Right cardiac atrium (tissue), 5 donors: Measurements from ENCODE around the gene INPP1. TPM values are rescaled to one million over a fixed set of nuclear protein-coding genes. Genes with fewer than 3 reads are reported as not detected.

Source experiments
- ATAC-seq, 2 donors: fragments of 200-7000 bp; cut with Tn5 transposase; one replicate each; pipeline versions ENCODE4 v1.8.0 to v1.9.1; 2020; ENCODE audit warnings: moderate library complexity in 2 of 2, mild to moderate bottlenecking in 1 of 2
- DNase-seq, 3 donors: peaks; one replicate each; pipeline ENCODE4 v3.0.0-alpha.2; 2020
- H3K27ac ChIP-seq: one replicate; pipeline ENCODE4 v1.5.1; 2013; ENCODE audit warnings: mild to moderate bottlenecking, low read length, control low read depth, moderate library complexity
- H3K27me3 ChIP-seq: one replicate; pipeline ENCODE4 v1.6.1; 2013; ENCODE audit not compliant: control insufficient read depth, insufficient read depth
- H3K4me1 ChIP-seq: one replicate; pipeline ENCODE4 v1.6.1; 2013; ENCODE audit warnings: low read length; ENCODE audit not compliant: control insufficient read depth, insufficient read depth
- H3K4me3 ChIP-seq: one replicate; pipeline ENCODE4 v1.5.1; 2013; ENCODE audit warnings: low read length, control low read depth
- H3K9me3 ChIP-seq: one replicate; pipeline ENCODE4 v1.6.1; 2013; ENCODE audit warnings: low read length; ENCODE audit not compliant: control insufficient read depth
- WGBS: extraction: QIAGEN DNeasy Blood & Tissue Kit; methylation state at CpG from one replicate; pipeline ENCODE4 v1.1.7; 2013; 5-methylcytosine and 5-hydroxymethylcytosine counted together
- intact Hi-C, 4 donors: fragments of 100-400 bp; cut with DNase I; formaldehyde crosslinking; loops; one replicate each; pipeline versions ENCODE4 v1.11.0 to v1.14.0; 2022 to 2023
- polyA plus RNA-seq: library from polyadenylated mRNA; stranded (reverse); fragments of 200-250 nt; gene quantifications from one replicate; pipeline ENCODE4 v1.2.3, GENCODE V29; 2013
- total RNA-seq, 4 donors: library from RNA; stranded (reverse); fragmentation: NEBNext Ultra II Directional; extraction: Animal tissue kit (Norgen Biotek cat#: 25700); gene quantifications; one replicate each; pipeline ENCODE4 v1.2.1, GENCODE V29; 2021
- donor health status: healthy with polysubstance abuse.
- donor health status: DM: no; HTN: yes; CAD: no.
- donor health status: DM: no; HTN: no; CAD: no.
- donor health status: DM: no; HTN: yes; CAD: no; lungs with severe emphysema.
- donor health status: DM: yes; HTN: yes; CAD: no.

INPP1 gene
- total and polyA plus RNA-seq, 5 donors, result 35.7 to 46.3 (median 42.3) TPM

- no peaks in the 10 kb centered on the region for H3K4me1 ChIP-seq
- intact Hi-C loops, result loop anchor here in 2 of 4 donors (10.0 kb wide), 1 partner anchor 96 kb away; no protein-coding TSS in a partner anchor
- ATAC-seq (peak; percentile 56 to 63), DNase-seq (peak; percentile 49 to 82 (median 77))
- H3K27me3 ChIP-seq, result no peaks in the 10 kb centered on the region
- peak overlapping the region; percentile 92 for H3K4me3 ChIP-seq
- WGBS, result 1% methylated on average over 54 of the region's 54 CpGs
- H3K27ac ChIP-seq, result peak overlapping the region; percentile 58
- no peaks in the 10 kb centered on the region for H3K9me3 ChIP-seq
Observed at GRCh38 chr2:190408538-190409271, 65.3 kb downstream of the INPP1 start.

DNA sequence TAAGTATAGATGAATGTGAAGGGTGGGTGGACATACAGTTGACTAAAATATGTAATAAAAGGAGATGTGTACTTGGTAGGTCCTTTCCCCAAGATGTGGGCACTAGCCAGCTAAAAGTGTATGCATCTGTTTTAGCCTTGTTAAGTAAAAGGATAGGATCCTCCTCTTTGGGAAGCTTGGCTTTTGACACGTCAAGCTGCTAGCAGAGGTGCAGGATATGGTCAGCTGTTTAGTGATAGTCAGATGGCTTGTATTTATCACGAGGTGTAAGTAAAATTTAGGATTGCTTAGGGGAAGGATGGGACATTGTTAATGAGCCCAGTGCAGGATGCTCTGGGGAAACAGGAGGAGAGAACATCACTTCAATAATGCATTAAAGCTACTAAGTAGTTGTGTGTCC is 66.2 kb downstream of the INPP1 start:
- ATAC-seq (no peak), DNase-seq (no peak)
- no peak overlapping the region for H3K27ac ChIP-seq
- no peaks in the 10 kb centered on the region for H3K9me3 ChIP-seq
- peak overlapping the region; percentile 92 for H3K4me3 ChIP-seq
- WGBS, result 30% methylated on average over 2 of the region's 2 CpGs
- no peaks in the 10 kb centered on the region for H3K4me1 ChIP-seq
- H3K27me3 ChIP-seq, result no peaks in the 10 kb centered on the region
- intact Hi-C loops, result loop anchor here in 3 of 4 donors (10.0 kb wide), 2 partner anchors 55 to 95 kb away; no protein-coding TSS in a partner anchor

DNA sequence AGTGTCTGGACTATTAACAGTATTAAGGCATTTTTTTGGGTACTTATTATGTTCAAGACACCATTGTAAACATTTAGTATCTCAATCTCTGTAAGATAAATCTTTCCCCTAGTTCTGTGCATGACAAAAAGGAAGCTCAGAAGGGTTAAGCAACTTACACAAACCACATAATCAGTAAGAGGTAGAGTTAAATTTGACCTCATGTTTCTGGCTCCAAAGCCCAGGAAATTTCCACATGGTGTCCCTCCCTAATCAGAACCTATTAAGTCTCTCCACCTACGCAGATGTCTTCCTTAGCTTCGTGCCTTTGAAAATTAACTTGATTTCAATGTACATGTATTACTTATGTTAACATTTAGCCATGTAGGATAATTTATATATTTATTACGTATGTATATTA is 66.8 kb downstream of the INPP1 start:
- WGBS, result 70% methylated on average over 3 of the region's 3 CpGs
- intact Hi-C loops, result loop anchor here in 1 of 4 donors (10.0 kb wide), 1 partner anchor 55 kb away; no protein-coding TSS in a partner anchor
- no peaks in the 10 kb centered on the region for H3K27me3 ChIP-seq
- no peak for ATAC-seq
- no peak for DNase-seq
- no peaks in the 10 kb centered on the region for H3K9me3 ChIP-seq
- no peaks in the 10 kb centered on the region for H3K4me1 ChIP-seq
- H3K4me3 ChIP-seq, result no peak overlapping the region
- H3K27ac ChIP-seq, result no peak overlapping the region

DNA sequence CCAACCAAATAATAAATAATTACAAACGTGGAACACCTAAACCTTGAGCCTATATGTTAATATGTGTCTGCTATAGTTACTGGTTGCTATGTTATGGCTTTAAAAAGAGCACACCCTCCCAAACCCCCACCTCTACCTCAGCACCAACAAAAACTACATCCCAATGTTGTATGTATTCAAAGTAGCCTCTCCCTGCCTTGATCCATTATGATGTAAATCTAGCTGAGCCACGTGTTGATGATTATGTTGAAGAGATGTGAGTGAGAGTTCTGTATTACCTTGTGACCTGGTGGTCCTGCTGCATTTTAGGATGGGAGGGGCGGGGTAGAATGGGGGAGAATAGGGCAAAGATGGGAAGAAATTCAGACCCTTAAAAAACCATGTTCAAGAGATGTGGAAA is 69.6 kb downstream of the INPP1 start:
- Histone ChIP-seq H3K27me3 (no peaks in the 10 kb centered on the region), H3K9me3 (no peaks in the 10 kb centered on the region), H3K27ac (no peak overlapping the region), H3K4me3 (no peak overlapping the region), H3K4me1 (peaks cover 2% of the 10 kb centered on the region)
- DNase-seq (no peak), ATAC-seq (no peak)
- 67% methylated on average over 3 of the region's 3 CpGs for WGBS
- intact Hi-C loops, result loop anchor here in 1 of 4 donors (10.0 kb wide), 1 partner anchor 52 kb away; no protein-coding TSS in a partner anchor

DNA sequence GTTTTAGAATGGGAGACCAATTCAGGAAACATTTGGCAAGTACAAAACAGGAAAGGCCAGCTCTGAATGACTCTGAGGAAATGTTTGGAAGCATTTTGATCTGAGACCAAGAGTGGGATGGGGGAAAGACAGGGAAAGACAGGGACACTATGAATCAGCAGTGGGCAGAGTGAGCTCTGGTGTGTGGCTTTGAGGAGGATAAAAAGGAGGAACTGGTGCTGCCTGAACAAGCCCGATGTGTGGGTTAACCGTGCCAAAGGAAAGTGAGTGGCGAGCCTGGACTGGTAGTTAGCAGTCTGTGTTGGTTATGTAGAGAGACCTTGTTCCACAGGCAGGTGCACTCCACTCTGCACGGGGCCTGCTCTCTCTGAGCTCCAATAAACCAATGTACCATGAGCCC is 70.0 kb downstream of the INPP1 start:
- Histone ChIP-seq H3K9me3 (no peaks in the 10 kb centered on the region), H3K27ac (no peak overlapping the region), H3K4me1 (peaks cover 2% of the 10 kb centered on the region), H3K4me3 (no peak overlapping the region), H3K27me3 (no peaks in the 10 kb centered on the region)
- WGBS, result 62% methylated on average over 4 of the region's 4 CpGs
- ATAC-seq (peak in 1 of 2 donors; percentile 31), DNase-seq (no peak)
- intact Hi-C loops, result loop anchor here in 1 of 4 donors (10.0 kb wide), 1 partner anchor 51 kb away; no protein-coding TSS in a partner anchor

DNA sequence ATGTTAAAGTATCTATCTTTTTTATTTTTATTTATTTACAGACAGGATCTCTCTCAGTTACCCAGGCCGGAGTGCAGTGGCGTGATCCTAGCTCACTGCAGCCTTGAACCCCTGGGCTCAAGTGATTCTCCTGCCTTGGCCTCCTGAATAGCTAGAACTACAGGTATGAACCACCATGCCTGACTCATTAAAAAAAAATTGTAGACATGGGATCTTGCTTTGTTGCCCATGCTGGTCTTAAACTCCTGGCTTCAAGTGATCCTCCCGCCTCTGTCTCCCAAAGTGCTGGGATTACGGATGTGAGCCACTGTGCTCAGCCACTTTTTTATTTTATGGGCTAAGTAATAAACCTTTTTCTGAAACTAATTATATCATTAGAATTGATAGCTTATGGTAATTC is 71.9 kb downstream of the INPP1 start:
- ATAC-seq (no peak), DNase-seq (no peak)
- Histone ChIP-seq H3K27ac (no peak overlapping the region), H3K9me3 (no peaks in the 10 kb centered on the region), H3K4me1 (peaks cover 4% of the 10 kb centered on the region), H3K4me3 (no peak overlapping the region), H3K27me3 (no peaks in the 10 kb centered on the region)
- intact Hi-C loops, result loop anchor here in 1 of 4 donors (10.0 kb wide), 1 partner anchor 50 kb away; no protein-coding TSS in a partner anchor
- WGBS, result 98% methylated on average over 4 of the region's 4 CpGs

DNA sequence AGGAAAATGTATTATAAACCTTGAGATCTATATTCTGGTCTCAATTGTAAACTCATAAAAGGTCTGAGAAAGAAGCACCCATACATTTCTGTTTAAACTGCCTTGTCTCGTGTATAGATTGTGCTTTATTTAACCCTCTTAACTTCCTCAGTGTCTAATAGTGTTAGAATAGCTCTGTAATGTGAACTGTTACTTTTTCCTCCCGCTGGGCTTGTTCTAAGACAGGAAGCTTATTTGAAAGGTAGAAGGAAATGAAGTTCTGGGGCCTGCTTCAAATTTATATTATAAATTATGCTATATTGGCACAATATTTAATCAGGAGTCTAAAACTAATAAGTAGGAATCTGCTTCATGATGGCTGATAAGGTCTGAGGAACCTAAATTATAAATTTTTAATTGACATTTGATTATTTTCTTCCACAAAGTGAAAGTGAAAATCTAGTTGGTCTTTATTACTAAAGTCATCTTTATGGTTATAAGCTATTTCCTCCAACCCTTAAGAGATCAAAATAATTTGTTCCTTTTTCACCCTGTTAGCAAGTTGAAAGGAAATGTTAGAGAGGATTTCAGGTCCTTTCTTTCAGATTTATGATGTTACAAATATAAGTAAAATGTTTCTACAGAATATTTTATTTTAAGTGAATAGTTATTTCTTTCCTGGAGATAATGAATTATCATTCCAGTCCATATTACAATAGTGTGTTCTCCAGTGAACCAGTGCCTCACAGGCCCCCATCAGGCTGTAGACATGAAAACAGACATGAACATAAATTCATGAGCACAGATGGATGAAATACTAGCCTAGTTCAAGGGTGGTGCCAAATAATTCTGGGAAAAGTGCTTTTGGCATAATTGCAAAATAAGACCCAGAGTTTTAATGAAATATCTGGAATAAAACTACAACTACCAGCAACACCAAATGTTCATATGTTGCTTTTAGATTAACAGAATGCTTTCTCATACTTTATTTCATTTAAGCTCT is 72.7 kb downstream of the INPP1 start:
- intact Hi-C loops, result loop anchor here in 1 of 4 donors (10.0 kb wide), 1 partner anchor 49 kb away; no protein-coding TSS in a partner anchor
- DNase-seq (no peak), ATAC-seq (peak in 1 of 2 donors; percentile 47)
- Histone ChIP-seq H3K4me1 (peaks cover 4% of the 10 kb centered on the region), H3K9me3 (no peaks in the 10 kb centered on the region), H3K4me3 (peak overlapping the region; percentile 20), H3K27ac (no peak overlapping the region), H3K27me3 (no peaks in the 10 kb centered on the region)
- WGBS, result 58% methylated on average over 2 of the region's 2 CpGs

DNA sequence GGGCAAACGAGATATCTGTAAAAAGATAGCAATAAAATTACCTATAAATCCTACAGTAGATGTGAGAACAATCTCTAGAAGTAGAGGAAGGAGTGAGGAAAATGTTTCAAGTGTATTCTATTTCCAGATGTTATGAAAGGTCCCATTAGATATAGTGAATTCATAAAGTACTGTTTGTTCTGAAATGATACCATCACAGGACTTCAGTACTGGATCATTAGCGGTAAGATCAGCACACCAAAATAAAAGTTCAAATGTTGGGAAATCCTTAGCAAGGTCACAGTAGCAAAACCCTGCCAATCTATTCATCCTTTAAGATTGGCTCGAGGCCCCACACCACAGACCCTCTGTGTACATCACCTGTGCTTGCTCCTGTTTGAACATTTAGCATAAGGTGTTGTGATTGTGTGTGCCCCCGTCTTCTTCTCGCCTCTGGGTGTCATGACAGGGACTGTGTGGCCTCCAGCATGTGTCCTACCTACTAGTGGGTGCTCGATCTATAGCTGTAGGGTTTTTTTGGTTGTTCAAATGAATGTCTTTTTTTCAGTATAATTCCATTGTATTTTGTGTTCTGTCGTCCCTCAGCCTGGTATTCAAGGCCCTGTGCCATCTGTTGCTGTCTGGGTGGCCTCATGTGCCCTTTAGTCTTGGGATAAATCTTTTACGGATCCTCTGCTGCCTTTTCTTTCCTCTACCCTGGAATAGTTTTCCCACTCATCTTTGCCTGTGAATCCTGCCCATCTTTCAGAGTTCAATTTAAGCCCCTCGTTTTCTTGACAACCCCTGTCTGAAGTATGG is 73.9 kb downstream of the INPP1 start:
- intact Hi-C loops, result loop anchor here in 1 of 4 donors (10.0 kb wide), 1 partner anchor 48 kb away; no protein-coding TSS in a partner anchor
- ATAC-seq (peak in 1 of 2 donors; percentile 49), DNase-seq (no peak)
- H3K4me3 ChIP-seq, result no peak overlapping the region
- H3K4me1 ChIP-seq, result peaks cover 4% of the 10 kb centered on the region
- no peak overlapping the region for H3K27ac ChIP-seq
- WGBS, result 85% methylated on average over 9 of the region's 9 CpGs
- no peaks in the 10 kb centered on the region for H3K9me3 ChIP-seq
- no peaks in the 10 kb centered on the region for H3K27me3 ChIP-seq

DNA sequence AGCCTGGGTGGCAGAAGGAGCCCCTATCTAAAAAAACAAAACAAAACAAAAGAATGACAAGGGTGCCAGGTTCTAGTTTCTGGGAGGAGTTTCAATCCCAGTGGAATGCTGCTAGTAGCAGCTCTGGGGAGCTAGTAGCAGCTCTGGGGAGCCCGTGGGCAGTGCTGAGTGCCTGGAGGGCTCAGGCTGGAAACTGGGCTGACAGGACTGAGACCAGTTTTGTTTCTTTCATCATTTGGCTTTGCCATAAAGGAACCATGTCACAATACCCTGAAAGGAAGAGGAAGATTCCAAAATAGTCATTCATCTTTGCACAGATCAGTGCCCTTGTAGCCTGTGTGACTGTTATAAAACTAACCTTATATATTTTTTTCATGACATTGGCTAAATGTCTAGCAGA is 75.3 kb downstream of the INPP1 start:
- H3K27me3 ChIP-seq, result no peaks in the 10 kb centered on the region
- WGBS, result 74% methylated on average over 1 of the region's 1 CpG
- intact Hi-C loops, result loop anchor here in 1 of 4 donors (10.0 kb wide), 1 partner anchor 46 kb away; no protein-coding TSS in a partner anchor
- H3K27ac ChIP-seq, result no peak overlapping the region
- H3K4me1 ChIP-seq, result peaks cover 4% of the 10 kb centered on the region
- H3K4me3 ChIP-seq, result no peak overlapping the region
- H3K9me3 ChIP-seq, result no peaks in the 10 kb centered on the region
- ATAC-seq, result no peak
- DNase-seq, result no peak

GRCh38 chr2:190420801-190421200 is 77.4 kb downstream of the INPP1 start:
- Histone ChIP-seq H3K4me1 (peaks cover 4% of the 10 kb centered on the region), H3K4me3 (no peak overlapping the region), H3K27ac (no peak overlapping the region), H3K9me3 (no peaks in the 10 kb centered on the region), H3K27me3 (no peaks in the 10 kb centered on the region)
- ATAC-seq (no peak), DNase-seq (no peak)
- WGBS, result 65% methylated on average over 1 of the region's 1 CpG
- intact Hi-C loops, result no loop called here
